H1 (cell line): Measurements from ENCODE around the gene SPIRE2. TPM values are rescaled to one million over a fixed set of nuclear protein-coding genes. Genes with fewer than 3 reads are reported as not detected.

ENCODE experiments used
- CHD2 ChIP-seq: IDR thresholded peaks from 2 replicates; pipeline ENCODE4 v1.6.1; 2012; ENCODE audit warnings: low read length, improper control_type of control experiment
- E2F6 ChIP-seq: IDR thresholded peaks from 2 replicates; pipeline ENCODE4 v1.6.1; 2012; ENCODE audit warnings: inconsistent platforms
- JUND ChIP-seq: IDR thresholded peaks from 2 replicates; pipeline ENCODE4 v1.6.1; 2011; ENCODE audit warnings: mild to moderate bottlenecking, improper control_type of control experiment, low read length
- KDM4A ChIP-seq: IDR thresholded peaks from one replicate; pipeline ENCODE4 v1.7.1; 2012; ENCODE audit warnings: low read depth, mild to moderate bottlenecking, moderate library complexity, low read length, inconsistent platforms; ENCODE audit not compliant: severe bottlenecking
- MAX ChIP-seq: IDR thresholded peaks from 2 replicates; pipeline ENCODE4 v1.6.1; 2012; ENCODE audit warnings: inconsistent platforms
- PHF8 ChIP-seq: fragments of 200-600 bp; sonication (generic); conservative IDR thresholded peaks from 2 replicates; pipeline ENCODE4 v1.7.1; 2012; ENCODE audit warnings: low read depth, mild to moderate bottlenecking, inconsistent platforms, low read length, moderate library complexity
- RAD21 ChIP-seq, 2 experiments: IDR thresholded peaks in 1 of 2; conservative IDR thresholded peaks in 1 of 2; 2 replicates each; pipeline ENCODE4 v1.6.1; 2011; ENCODE audit warnings: low read depth in 2 of 2, low read length in 2 of 2, improper control_type of control experiment in 1 of 2, inconsistent platforms in 1 of 2, mild to moderate bottlenecking in 1 of 2, moderate library complexity in 1 of 2
- SIN3A ChIP-seq, 2 experiments: IDR thresholded peaks in 1 of 2; conservative IDR thresholded peaks in 1 of 2; 2 replicates each; pipeline ENCODE4 v1.6.1; 2011 to 2012; ENCODE audit warnings: low read length in 2 of 2, improper control_type of control experiment in 1 of 2, low read depth in 1 of 2, mild to moderate bottlenecking in 1 of 2
- TAF1 ChIP-seq: IDR thresholded peaks from 2 replicates; pipeline ENCODE4 v1.6.1; 2011; ENCODE audit warnings: mild to moderate bottlenecking, low read depth, low read length
- ZNF274 ChIP-seq: IDR thresholded peaks from 2 replicates; pipeline ENCODE4 v1.7.0; 2012; ENCODE audit warnings: low read length, borderline replicate concordance; ENCODE audit errors: extremely low read depth
- polyA plus RNA-seq, 7 experiments: library from polyadenylated mRNA; depleted of rRNA in 3 of 7; stranded (reverse) in 5 of 7; unstranded in 2 of 7; fragments of >200 nt in 5 of 7; fragments of 200-250 nt in 2 of 7; gene quantifications; 1 replicate in 5 of 7; 2 replicates in 1 of 7; 4 replicates in 1 of 7; pipeline versions ENCODE4 v1.2.1 to v1.2.3, GENCODE V29; 2011 to 2013; ENCODE audit warnings: missing spikeins in 2 of 7, mixed read lengths in 2 of 7
- total RNA-seq: library from RNA; stranded (reverse); fragmentation: NEBNext Ultra II Directional; extraction: Animal tissue kit (Norgen Biotek cat#: 25700); gene quantifications from 2 replicates; pipeline ENCODE4 v1.2.1, GENCODE V29; 2021

Gene SPIRE2
- total and polyA plus RNA-seq, 2 of the 8 experiments (the other 6 are each of a cell fraction or from before 2014, with no cell fraction given): 7.4 to 15.4 TPM

- TF ChIP-seq MAX: 0 out of 2 replicates have a peak, but pooled peaks have one; percentile 53
- TF ChIP-seq TAF1: no peak
- 0 out of 2 replicates have a peak, but pooled peaks have one; percentile 15 for TF ChIP-seq E2F6
- TF ChIP-seq ZNF274: no peak
- peak in 1 of 2 experiments; percentile 74; a peak in 1 of 4 replicates for TF ChIP-seq SIN3A (conservative IDR thresholded peaks at IDR 0.05 in 1 of 2, IDR thresholded peaks at IDR 0.05 in 1 of 2; ENCODE audit: low read depth in 1 of 2, low read length in 2 of 2)
- TF ChIP-seq PHF8: no peak
- peak; percentile 98 for TF ChIP-seq RAD21 (IDR thresholded peaks at IDR 0.05 in 1 of 2, conservative IDR thresholded peaks at IDR 0.05 in 1 of 2; ENCODE audit: low read depth in 2 of 2, low read length in 2 of 2)
- 0 out of 2 replicates have a peak, but pooled peaks have one; percentile 39 for TF ChIP-seq JUND
- no peak for TF ChIP-seq KDM4A
- TF ChIP-seq CHD2: 0 out of 2 replicates have a peak, but pooled peaks have one; percentile 45
Measured at GRCh38 chr16:89860747-89861304, 32.6 kb downstream of the SPIRE2 start (continued).
